CD4-positive, alpha-beta T cell (primary cell): ENCODE measurements around the gene ARL16. TPM values are rescaled to one million over a fixed set of nuclear protein-coding genes. Genes with fewer than 3 reads are reported as not detected.

Source experiments
- ATAC-seq: fragments of 200-7000 bp; cut with Tn5 transposase; one replicate; pipeline ENCODE4 v1.10.0; 2022; ENCODE audit warnings: mild to moderate bottlenecking; ENCODE audit not compliant: poor library complexity
- CTCF ChIA-PET: fragments of 350-600 bp; sonication (Branson Sonifier 250); formaldehyde crosslinking; loops from one replicate; lab custom pipeline; 2021; ENCODE audit warnings: antibody characterized with exemption, inconsistent platforms; lab: Charles Lee
- POLR2A ChIA-PET: fragments of 350-600 bp; sonication (Branson Sonifier 250); formaldehyde crosslinking; loops from one replicate; lab custom pipeline; 2021; ENCODE audit warnings: antibody characterized with exemption, inconsistent platforms; lab: Charles Lee
- DNase-seq, 14 experiments: peaks; one replicate each; pipeline ENCODE4 v3.0.0-alpha.2; 2013 to 2020; ENCODE audit warnings: mixed read lengths in 2 of 14
- H3K27ac ChIP-seq, 2 donors: one replicate each; pipeline versions ENCODE4 v1.5.1 to v1.7.0; 2013; ENCODE audit warnings: low read length in 2 of 2, low read depth in 1 of 2, mild to moderate bottlenecking in 1 of 2
- H3K27me3 ChIP-seq, 2 experiments: 1 replicate in 1 of 2; 2 replicates in 1 of 2; pipeline versions ENCODE4 v1.6.1 to v1.7.0; 2013; ENCODE audit warnings: low read length in 2 of 2, control low read depth in 1 of 2, mild to moderate bottlenecking in 1 of 2, moderate library complexity in 1 of 2; ENCODE audit not compliant: insufficient read depth in 2 of 2, control insufficient read depth in 1 of 2
- H3K36me3 ChIP-seq: one replicate; pipeline ENCODE4 v1.6.1; 2013; ENCODE audit warnings: low read length, control low read depth; ENCODE audit not compliant: insufficient read depth
- H3K4me1 ChIP-seq: one replicate; pipeline ENCODE4 v1.6.1; 2013; ENCODE audit warnings: low read length, control low read depth; ENCODE audit not compliant: insufficient read depth
- H3K4me3 ChIP-seq: one replicate; pipeline ENCODE4 v1.5.1; 2013; ENCODE audit warnings: mild to moderate bottlenecking, low read length, moderate library complexity
- H3K9me3 ChIP-seq, 2 experiments: 1 replicate in 1 of 2; 2 replicates in 1 of 2; pipeline versions ENCODE4 v1.6.1 to v1.7.0; 2013; ENCODE audit warnings: low read length in 2 of 2, mild to moderate bottlenecking in 2 of 2, control low read depth in 1 of 2, moderate library complexity in 1 of 2; ENCODE audit not compliant: control insufficient read depth in 1 of 2, insufficient read depth in 1 of 2
- H3K27ac Mint-ChIP-seq: one replicate; pipeline ENCODE4 v1.8.0; 2020; ENCODE audit warnings: mixed read lengths
- H3K27me3 Mint-ChIP-seq: one replicate; pipeline ENCODE4 v1.8.0; 2021; ENCODE audit warnings: mixed read lengths
- H3K36me3 Mint-ChIP-seq: one replicate; pipeline ENCODE4 v1.8.0; 2021; ENCODE audit warnings: low read depth, mixed read lengths
- H3K4me1 Mint-ChIP-seq: one replicate; pipeline ENCODE4 v1.8.0; 2021; ENCODE audit warnings: low read depth, mixed read lengths
- H3K4me3 Mint-ChIP-seq: one replicate; pipeline ENCODE4 v1.8.0; 2020; ENCODE audit warnings: mild to moderate bottlenecking, mixed read lengths
- H3K9me3 Mint-ChIP-seq: one replicate; pipeline ENCODE4 v1.8.0; 2020; ENCODE audit warnings: mixed read lengths
- CTCF ChIP-seq: fragments of 200-600 bp; IDR thresholded peaks from one replicate; pipeline ENCODE4 v1.8.0; 2022; ENCODE audit warnings: antibody characterized with exemption, mild to moderate bottlenecking
- intact Hi-C, 2 experiments: fragments of 100-400 bp; cut with DNase I in 1 of 2; cut with micrococcal nuclease in 1 of 2; formaldehyde crosslinking; loops; one replicate each; pipeline versions ENCODE4 v1.15.1 to v1.9.0; 2023 to 2025; cut with DNase I, micrococcal nuclease
- total RNA-seq, 174 experiments: library from RNA in 2 of 174; stranded (reverse) in 2 of 174; gene quantifications; one replicate each; pipeline ENCODE4 v1.2.3 and lab custom pipeline; 2021 to 2026

The ARL16 gene
- total RNA-seq, 2 experiments from 2014 or later = 35.7 to 38.5 TPM

DNA sequence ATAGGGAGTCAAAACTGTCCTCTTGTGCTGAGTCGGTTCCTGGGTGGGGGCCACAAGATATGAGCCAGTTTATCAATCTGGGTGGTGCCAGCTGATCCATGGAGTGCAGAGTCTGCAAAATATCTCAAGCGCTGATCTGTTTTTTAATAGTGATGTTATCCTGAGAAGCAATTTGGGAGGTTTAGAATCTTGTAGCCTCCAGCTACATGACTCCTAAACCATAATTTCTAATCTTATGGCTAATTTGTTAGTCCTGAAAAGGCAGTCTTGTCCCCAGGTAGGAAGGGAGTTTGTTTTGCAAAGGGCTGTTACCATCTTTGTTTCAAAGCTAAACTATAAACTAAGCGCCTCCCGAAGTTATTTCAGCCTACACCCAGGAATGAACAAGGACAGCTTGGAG, 44.9 kb downstream of the ARL16 start:
- Mint-ChIP-seq H3K27me3 (no peaks in the 10 kb centered on the region), H3K4me3 (peak overlapping the region; percentile 78), H3K4me1 (peaks cover 11% of the 10 kb centered on the region), H3K36me3 (peaks cover 4% of the 10 kb centered on the region), H3K27ac (no peak overlapping the region), H3K9me3 (no peaks in the 10 kb centered on the region)
- no peaks in the 10 kb centered on the region for H3K27me3 ChIP-seq
- H3K36me3 ChIP-seq = no peaks in the 10 kb centered on the region
- ChIA-PET POLR2A (interaction anchor here (1.5 kb wide), 1 partner anchor 27 kb away, joined by 4 read pairs; no protein-coding TSS in a partner anchor), CTCF (interaction anchor here (0.9 kb wide), 1 partner anchor 38 kb away, joined by 4 read pairs; no protein-coding TSS in a partner anchor)
- no peak overlapping the region for H3K27ac ChIP-seq
- ATAC-seq (no peak), DNase-seq (no peak)
- TF ChIP-seq CTCF = no peak
- H3K4me1 ChIP-seq = peaks cover 32% of the 10 kb centered on the region
- no peaks in the 10 kb centered on the region for H3K9me3 ChIP-seq
- intact Hi-C loops = no loop called here
- H3K4me3 ChIP-seq = no peak overlapping the region

GRCh38 chr17:81636505-81637288, 46.9 kb downstream of the ARL16 start, which contains the start of the genes NPLOC4 and TSPAN10:
Gene NPLOC4 (minus strand): TSS chr17:81637112. CDS start chr17:81636930, 182 bp downstream.
Gene TSPAN10 (plus strand): TSS chr17:81637196. CDS start chr17:81642413, 5,217 bp downstream.
- H3K4me3 Mint-ChIP-seq = peak within 1 kb of the TSS; percentile 97
- Histone ChIP-seq H3K4me1 (peaks cover 37% of the 10 kb centered on the region), H3K4me3 (peak within 1 kb of the TSS; percentile 94), H3K27ac (peak within 1 kb of the TSS; percentile 23 to 29), H3K9me3 (no peaks in the 10 kb centered on the region), H3K27me3 (no peaks in the 10 kb centered on the region), H3K36me3 (no peaks in the 10 kb centered on the region)
- peak within 1 kb of the TSS; percentile 86 for H3K27ac Mint-ChIP-seq
- TF ChIP-seq CTCF = no peak
- no peaks in the 10 kb centered on the region for H3K27me3 Mint-ChIP-seq
- peaks cover 9% of the 10 kb centered on the region for H3K36me3 Mint-ChIP-seq
- ChIA-PET CTCF (no interaction called here), POLR2A (interaction anchor here (1.0 to 1.6 kb wide), 4 partner anchors 27 to 66 kb away, joined by 4 to 11 read pairs (median 7); partner anchors contain the start of genes ARL16, CCDC137, HGS and MRPL12)
- peaks cover 18% of the 10 kb centered on the region for H3K4me1 Mint-ChIP-seq
- no peaks in the 10 kb centered on the region for H3K9me3 Mint-ChIP-seq
- DNase-seq = peak; percentile 58 to 93 (median 79)
- ATAC-seq = peak; percentile 89
- intact Hi-C loops = loop anchor here (1.0 to 2.0 kb wide), 5 partner anchors 30 to 74 kb away; partner anchors contain the start of genes CCDC137 (in 2 of the 2), OXLD1 (in 2 of the 2), ARL16 (in 1 of the 2) and MRPL12 (in 1 of the 2)

- CTCF ChIA-PET = no interaction called here
- DNase-seq (peak in 1 of 14 experiments; percentile 22), ATAC-seq (no peak)
- Mint-ChIP-seq H3K9me3 (no peaks in the 10 kb centered on the region), H3K4me3 (peak overlapping the region; percentile 97), H3K36me3 (peaks cover 14% of the 10 kb centered on the region), H3K4me1 (peaks cover 22% of the 10 kb centered on the region), H3K27ac (peak overlapping the region; percentile 86), H3K27me3 (no peaks in the 10 kb centered on the region)
- H3K4me1 ChIP-seq = peaks cover 37% of the 10 kb centered on the region
- H3K9me3 ChIP-seq = no peaks in the 10 kb centered on the region
- H3K27me3 ChIP-seq = no peaks in the 10 kb centered on the region
- no peaks in the 10 kb centered on the region for H3K36me3 ChIP-seq
- H3K4me3 ChIP-seq = peak overlapping the region; percentile 94
- peak overlapping the region in 1 of 2 donors; percentile 23 for H3K27ac ChIP-seq
- intact Hi-C loops = loop anchor here (2.0 kb wide), 3 partner anchors 31 to 75 kb away; partner anchors contain the start of genes CCDC137 (in 1 of the 2), MRPL12 (in 1 of the 2) and OXLD1 (in 1 of the 2)
- TF ChIP-seq CTCF = no peak
- POLR2A ChIA-PET = interaction anchor here (1.6 kb wide), 1 partner anchor 31 kb away, joined by 11 read pairs; the partner anchor contains the start of genes CCDC137 and OXLD1
These were observed 47.6 kb downstream of the ARL16 start for GRCh38 chr17:81635973-81636504.
